K562 treated with DMSO at 1 percent for 48 hours (cell line): ENCODE measurements around the gene AP3D1. TPM values are rescaled to one million over a fixed set of nuclear protein-coding genes. Genes with fewer than 3 reads are reported as not detected.

Experiments used
- total RNA-seq: library from RNA; unstranded; fragments of 300-600 nt; gene quantifications from 2 replicates; pipeline ENCODE4 v1.2.3, GENCODE V29; 2022; ENCODE audit warnings: low replicate concordance; ENCODE audit errors: extremely low read depth

The AP3D1 gene
- 532 TPM in 1 of 2 replicates, not detected in the other for total RNA-seq

DNA sequence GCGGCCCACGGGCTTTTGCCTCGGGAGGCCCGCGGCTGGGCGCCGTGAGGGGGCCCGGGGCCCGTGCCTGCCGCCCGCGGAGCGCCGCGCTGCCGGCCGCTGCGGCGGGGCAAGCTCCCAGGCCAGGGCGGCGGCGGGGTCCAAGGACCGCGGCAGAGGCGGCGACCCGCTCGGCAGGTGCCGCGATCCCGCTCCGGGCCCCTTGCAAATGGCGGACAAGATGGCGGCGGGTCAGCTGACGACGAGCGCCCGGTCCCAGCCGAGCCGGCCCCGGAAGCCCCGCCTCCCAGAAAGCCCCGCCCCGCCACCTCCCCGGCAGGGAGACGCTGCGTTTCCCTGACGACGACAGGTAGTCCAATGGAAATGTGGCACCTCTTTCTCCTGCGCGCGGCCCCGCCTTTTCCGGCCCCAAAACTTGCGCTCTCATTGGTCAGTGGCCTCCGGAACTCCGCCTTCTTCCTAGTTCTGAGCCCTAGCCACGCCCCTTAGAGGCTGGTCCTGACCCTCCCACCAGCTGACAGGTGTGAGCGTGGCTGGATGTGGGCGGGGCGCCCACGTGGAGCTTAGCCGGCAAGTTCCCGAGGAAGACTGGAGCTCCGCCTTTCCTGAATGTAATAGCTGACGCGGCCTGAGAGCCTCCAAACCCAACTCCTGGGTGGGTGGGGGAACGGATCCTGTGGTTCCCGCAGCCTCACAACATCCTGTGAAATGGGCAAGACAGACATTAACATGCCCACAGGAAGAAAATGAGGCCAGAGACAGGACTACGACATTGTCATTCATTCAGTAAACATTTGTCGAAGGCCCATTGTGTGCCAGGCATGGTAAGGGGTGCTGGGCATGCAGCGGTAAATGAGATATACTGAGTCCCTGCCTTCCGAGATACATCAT is at the start of gene AP3D1:
Gene AP3D1 (minus strand): TSS at position 228 of the 891 bp plus-strand sequence. CDS start 232 bp downstream, outside the sequence.

DNA sequence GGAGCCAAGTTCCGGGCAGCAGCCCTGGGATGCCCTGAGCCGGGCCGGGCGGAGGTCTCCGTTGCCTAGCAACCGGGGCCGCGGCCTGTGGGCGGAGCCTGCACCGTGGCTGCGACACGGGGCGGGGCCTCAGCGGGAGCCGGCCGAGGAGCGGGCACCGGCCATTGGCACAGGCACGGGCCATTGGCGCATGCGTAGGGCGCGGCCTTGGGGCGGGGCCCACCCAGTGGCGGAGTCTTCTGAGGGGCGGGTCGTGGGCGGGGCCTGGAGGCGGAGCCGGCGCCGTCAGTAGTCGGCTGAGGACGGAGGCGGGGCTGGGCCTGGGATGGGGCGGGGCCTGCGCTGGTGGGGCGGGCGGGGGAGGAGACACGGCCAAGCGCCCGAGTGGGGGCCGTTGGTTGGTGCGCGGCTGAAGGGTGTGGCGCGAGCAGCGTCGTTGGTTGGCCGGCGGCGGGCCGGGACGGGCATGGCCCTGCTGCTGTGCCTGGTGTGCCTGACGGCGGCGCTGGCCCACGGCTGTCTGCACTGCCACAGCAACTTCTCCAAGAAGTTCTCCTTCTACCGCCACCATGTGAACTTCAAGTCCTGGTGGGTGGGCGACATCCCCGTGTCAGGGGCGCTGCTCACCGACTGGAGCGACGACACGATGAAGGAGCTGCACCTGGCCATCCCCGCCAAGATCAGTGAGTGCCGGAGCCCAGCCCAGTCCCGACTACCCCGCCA is 54.7 kb downstream of the AP3D1 start, which contains the start of gene IZUMO4:
Gene IZUMO4 (plus strand): TSS at position 436 of the 723 bp plus-strand sequence. CDS start 31 bp downstream, at position 467.

DNA sequence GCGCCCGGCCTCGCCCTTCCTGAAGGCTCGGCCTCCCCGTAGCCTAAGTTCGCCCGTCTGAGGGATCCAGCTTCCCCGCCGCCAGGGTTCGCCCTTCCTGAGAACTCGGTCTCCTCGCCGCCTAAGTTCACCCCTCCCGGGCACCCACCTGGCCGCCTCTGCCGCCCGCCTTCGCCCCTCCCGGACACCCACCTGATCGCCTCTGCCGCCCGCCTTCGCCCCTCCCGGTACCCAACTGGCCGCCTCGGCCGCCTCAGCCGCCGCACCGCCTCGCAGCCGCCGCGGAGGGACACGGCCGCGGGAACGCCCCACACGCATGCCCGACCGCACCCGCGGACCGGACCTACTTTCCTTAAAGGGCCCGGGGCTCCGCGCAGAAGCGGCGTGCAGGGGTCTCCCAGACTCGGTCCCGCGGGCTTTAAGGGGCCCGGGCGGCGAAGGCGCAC is 55.3 kb downstream of the AP3D1 start, which contains the start of gene MOB3A:
Gene MOB3A (minus strand): TSS at position 293 of the 446 bp plus-strand sequence. CDS start 17,766 bp downstream, outside the sequence.

DNA sequence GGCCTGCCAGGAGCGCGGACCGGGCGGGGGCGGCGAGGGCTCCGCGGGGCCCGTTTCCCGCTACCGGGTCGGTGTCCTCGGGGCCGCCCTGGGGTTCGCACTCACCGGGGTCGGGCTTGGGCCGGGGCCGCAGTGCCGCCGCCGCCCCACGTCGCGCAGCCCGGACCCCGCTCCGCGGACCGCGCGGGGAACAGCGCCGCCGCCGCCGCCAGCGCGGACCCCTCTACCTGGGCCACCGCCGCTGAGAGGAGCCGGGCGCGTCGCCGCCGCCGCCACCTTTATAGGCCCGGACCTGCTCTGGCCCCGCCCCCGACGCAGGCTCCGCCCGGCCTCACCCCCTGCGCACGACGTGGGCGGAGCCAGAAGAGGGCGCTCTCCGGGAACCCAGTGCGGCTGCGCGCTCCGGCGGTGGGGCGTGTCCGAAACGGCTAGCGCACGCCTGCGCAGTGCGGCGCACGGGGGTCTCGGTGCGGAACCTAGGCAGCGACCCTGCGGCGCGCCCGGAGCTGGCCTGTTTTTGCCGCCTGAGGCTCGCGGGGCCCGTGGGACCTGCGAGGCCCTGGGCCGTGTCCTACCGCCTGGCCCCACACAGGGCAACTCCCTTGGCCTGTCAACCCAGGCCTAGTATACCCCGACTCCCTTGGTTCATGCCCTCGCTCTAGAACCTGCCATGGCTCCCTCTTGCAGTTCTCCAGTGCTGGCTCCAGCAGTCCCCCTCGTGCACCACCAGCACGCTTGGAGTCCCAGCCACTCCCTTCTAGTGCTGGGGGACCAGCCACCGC is 100.2 kb downstream of the AP3D1 start, which contains the start of gene MKNK2:
Gene MKNK2 (minus strand): TSS at position 254 of the 782 bp plus-strand sequence. CDS start 393 bp downstream, outside the sequence.

Other genes starting within 250 kb of the AP3D1 start
- not detected in 2 replicates for gene ADAT3, start 246.2 kb downstream of the AP3D1 start, total RNA-seq
- not detected in 2 replicates for gene SCAMP4, start 246.2 kb downstream of the AP3D1 start, total RNA-seq
- gene CSNK1G2, start 210.4 kb downstream of the AP3D1 start, total RNA-seq = 170 TPM in 1 of 2 replicates, not detected in the other
- not detected in 2 replicates for gene BTBD2, start 135.9 kb downstream of the AP3D1 start, total RNA-seq
- gene MKNK2, start 100.3 kb downstream of the AP3D1 start, total RNA-seq = 245 TPM in 1 of 2 replicates, not detected in the other
- gene MOB3A, start 55.2 kb downstream of the AP3D1 start, total RNA-seq = not detected in 2 replicates
- gene IZUMO4, start 54.7 kb downstream of the AP3D1 start, total RNA-seq = not detected in 2 replicates
- gene DOT1L, start 12.4 kb upstream of the AP3D1 start, total RNA-seq = not detected in 2 replicates
- 447 TPM in 1 of 2 replicates, not detected in the other for gene PLEKHJ1, start 84.8 kb upstream of the AP3D1 start, total RNA-seq
- gene SF3A2, start 85.3 kb upstream of the AP3D1 start, total RNA-seq = not detected in 2 replicates
- gene AMH, start 97.8 kb upstream of the AP3D1 start, total RNA-seq = 225 TPM in 1 of 2 replicates, not detected in the other
- not detected in 2 replicates for gene JSRP1, start 104.9 kb upstream of the AP3D1 start, total RNA-seq
- gene PEAK3, start 130.6 kb upstream of the AP3D1 start, total RNA-seq = not detected in 2 replicates
- gene LINGO3, start 156.6 kb upstream of the AP3D1 start, total RNA-seq = not detected in 2 replicates
- not detected in 2 replicates for gene LSM7, start 177.0 kb upstream of the AP3D1 start, total RNA-seq
- not detected in 2 replicates for gene SPPL2B, start 177.1 kb upstream of the AP3D1 start, total RNA-seq
- not detected in 2 replicates for gene TMPRSS9, start 208.7 kb upstream of the AP3D1 start, total RNA-seq